HCT116 (cell line): ENCODE results near the gene HOXD8. TPM values are rescaled to one million over a fixed set of nuclear protein-coding genes. Genes with fewer than 3 reads are reported as not detected.

Experiments used
- ATAC-seq: fragments of 200-7000 bp; cut with Tn5 transposase; 2 replicates; pipeline ENCODE4 v1.9.1; 2020; ENCODE audit warnings: mild to moderate bottlenecking, moderate library complexity
- BruUV-seq: library from RNA; stranded (reverse); fragments of 400-500 nt; replicated peaks from 2 replicates; lab custom pipeline; 2021; lab: Mats Ljungman, UMichigan
- CTCF ChIA-PET: fragments of 300-600 bp; sonication (Branson Sonifier 250); formaldehyde crosslinking; loops from one replicate; lab custom pipeline; 2021; ENCODE audit warnings: antibody characterized with exemption; lab: Charles Lee
- POLR2A ChIA-PET: fragments of 300-600, 350-600 bp; sonication (Branson Sonifier 250); formaldehyde crosslinking; loops from one replicate; lab custom pipeline; 2021; ENCODE audit warnings: antibody characterized with exemption; lab: Charles Lee
- RAD21 ChIA-PET, 2 experiments: fragments of 300-600 bp; sonication (Branson Sonifier 250); formaldehyde crosslinking; loops; one replicate each; lab custom pipeline; 2023; ENCODE audit warnings: low total read pairs in 2 of 2; ENCODE audit not compliant: uncharacterized antibody in 2 of 2, unreplicated experiment in 2 of 2, low non-redundant PET in 1 of 2; lab: Charles Lee
- DNase-seq: peaks from one replicate; pipeline ENCODE4 v3.0.0-alpha.2; 2010; ENCODE audit warnings: low read depth, low spot score
- H2AFZ ChIP-seq: fragments of 200-600 bp; shearing (Covaris generic), sonication (generic); 2 replicates; pipeline ENCODE4 v1.6.1; 2017; ENCODE audit warnings: low read depth, mixed run types, mixed read lengths, antibody characterized with exemption, low read length; ENCODE audit not compliant: poor library complexity, severe bottlenecking
- H3K27ac ChIP-seq: 2 replicates; pipeline ENCODE4 v1.5.1; 2012; ENCODE audit warnings: low read depth, low read length
- H3K27me3 ChIP-seq: fragments of 200-600 bp; sonication (generic); 2 replicates; pipeline ENCODE4 v1.6.1; 2016; ENCODE audit warnings: mixed run types, low read length, mixed read lengths; ENCODE audit not compliant: insufficient read depth
- H3K36me3 ChIP-seq, 2 experiments: fragments of 200-500 bp in 1 of 2; fragments of 200-600 bp in 1 of 2; sonication (Bioruptor generic) in 1 of 2; sonication (generic) in 1 of 2; 2 replicates each; pipeline versions ENCODE4 v1.5.1 to v1.6.1; 2014 to 2016; ENCODE audit warnings: low read length in 2 of 2, inconsistent platforms in 1 of 2, mixed read lengths in 1 of 2, mixed run types in 1 of 2; ENCODE audit not compliant: insufficient read depth in 2 of 2, control insufficient read depth in 1 of 2
- H3K4me1 ChIP-seq, 2 experiments: fragments of 200-600 bp in 1 of 2; sonication (generic) in 1 of 2; 2 replicates each; pipeline versions ENCODE4 v1.5.1 to v1.6.1; 2012 to 2017; ENCODE audit warnings: low read length in 2 of 2, inconsistent platforms in 1 of 2, mild to moderate bottlenecking in 1 of 2, mixed read lengths in 1 of 2, mixed run types in 1 of 2, moderate library complexity in 1 of 2; ENCODE audit not compliant: insufficient read depth in 2 of 2, control insufficient read depth in 1 of 2
- H3K4me2 ChIP-seq: fragments of 200-600 bp; sonication (generic); 2 replicates; pipeline ENCODE4 v1.6.1; 2017; ENCODE audit warnings: mixed run types, low read length, mixed read lengths
- H3K4me3 ChIP-seq, 2 experiments: fragments of 200-600 bp in 1 of 2; sonication (generic) in 1 of 2; replicated peaks in 1 of 2; 2 replicates each; pipeline ENCODE4 v1.5.1; 2011 to 2016; ENCODE audit warnings: low read length in 2 of 2, control low read depth in 1 of 2, low read depth in 1 of 2, mild to moderate bottlenecking in 1 of 2, mixed read lengths in 1 of 2, mixed run types in 1 of 2
- H3K79me2 ChIP-seq: fragments of 200-600 bp; sonication (generic); 2 replicates; pipeline ENCODE4 v1.6.1; 2017; ENCODE audit warnings: mild to moderate bottlenecking, mixed run types, low read length, moderate library complexity, mixed read lengths; ENCODE audit not compliant: insufficient read depth
- H3K9ac ChIP-seq: fragments of 200-600 bp; sonication (generic); 2 replicates; pipeline ENCODE4 v1.6.1; 2016; ENCODE audit warnings: low read length, mixed read lengths
- H3K9me2 ChIP-seq: fragments of 200-600 bp; sonication (generic), shearing (Covaris generic); 2 replicates; pipeline ENCODE4 v1.6.1; 2017; ENCODE audit warnings: mixed run types, mild to moderate bottlenecking, moderate library complexity; ENCODE audit not compliant: insufficient read depth
- H3K9me3 ChIP-seq, 2 experiments: fragments of 200-500 bp in 1 of 2; fragments of 200-600 bp in 1 of 2; sonication (Bioruptor generic) in 1 of 2; sonication (generic) in 1 of 2; 2 replicates each; pipeline ENCODE4 v1.6.1; 2014 to 2017; ENCODE audit warnings: low read length in 2 of 2, mixed read lengths in 2 of 2, inconsistent platforms in 1 of 2, low read depth in 1 of 2, mild to moderate bottlenecking in 1 of 2, mixed run types in 1 of 2, moderate library complexity in 1 of 2; ENCODE audit not compliant: control insufficient read depth in 1 of 2, insufficient read depth in 1 of 2
- H4K20me1 ChIP-seq: fragments of 200-600 bp; sonication (generic), shearing (Covaris generic); 2 replicates; pipeline ENCODE4 v1.6.1; 2017; ENCODE audit warnings: mixed run types, mild to moderate bottlenecking, moderate library complexity; ENCODE audit not compliant: insufficient read depth
- EZH2 ChIP-seq: fragments of 200-600 bp; sonication (generic); IDR thresholded peaks from 2 replicates; pipeline ENCODE4 v1.6.1; 2017; ENCODE audit warnings: antibody characterized with exemption, mixed run types
- EZH2phosphoT487 ChIP-seq: fragments of 200-600 bp; IDR thresholded peaks from 2 replicates; pipeline ENCODE4 v1.6.1; 2018; ENCODE audit warnings: antibody characterized with exemption, borderline replicate concordance
- JUND ChIP-seq: IDR thresholded peaks from 2 replicates; pipeline ENCODE4 v1.6.1; 2012
- SP1 ChIP-seq: IDR thresholded peaks from 2 replicates; pipeline ENCODE4 v1.6.1; 2012; ENCODE audit warnings: low read depth
- intact Hi-C: fragments of 100-400 bp; cut with micrococcal nuclease; formaldehyde crosslinking; loops from 2 replicates; pipeline ENCODE4 v1.10.0; 2022
- total RNA-seq: library from RNA; stranded (reverse); gene quantifications from one replicate; pipeline ENCODE4 v1.2.1, GENCODE V29; 2021; ENCODE audit not compliant: unreplicated experiment

The HOXD8 gene
- total RNA-seq, 1 experiment from 2014 or later: 6.0 TPM

- Histone ChIP-seq H3K36me3 (no peaks in the 10 kb centered on the region), H2AFZ (no peak overlapping the region), H3K4me2 (no peak overlapping the region), H3K27me3 (no peaks in the 10 kb centered on the region), H3K27ac (no peak overlapping the region), H3K4me3 (no peak overlapping the region), H3K9me2 (no peaks in the 10 kb centered on the region), H4K20me1 (no peaks in the 10 kb centered on the region), H3K9ac (no peak overlapping the region), H3K4me1 (no peaks in the 10 kb centered on the region), H3K79me2 (no peaks in the 10 kb centered on the region), H3K9me3 (no peaks in the 10 kb centered on the region)
- ChIA-PET RAD21 (no interaction called here), POLR2A (no interaction called here), CTCF (interaction anchor here (1.0 kb wide), 1 partner anchor 577 kb away, joined by 3 read pairs; no protein-coding TSS in a partner anchor)
- TF ChIP-seq EZH2: no peak
- TF ChIP-seq JUND: no peak
- no peak for DNase-seq
- no TSS peak for BruUV-seq
- intact Hi-C loops: no loop called here
- no peak for ATAC-seq
Observed at GRCh38 chr2:176174382-176174823, 44.9 kb downstream of the HOXD8 start.

DNA sequence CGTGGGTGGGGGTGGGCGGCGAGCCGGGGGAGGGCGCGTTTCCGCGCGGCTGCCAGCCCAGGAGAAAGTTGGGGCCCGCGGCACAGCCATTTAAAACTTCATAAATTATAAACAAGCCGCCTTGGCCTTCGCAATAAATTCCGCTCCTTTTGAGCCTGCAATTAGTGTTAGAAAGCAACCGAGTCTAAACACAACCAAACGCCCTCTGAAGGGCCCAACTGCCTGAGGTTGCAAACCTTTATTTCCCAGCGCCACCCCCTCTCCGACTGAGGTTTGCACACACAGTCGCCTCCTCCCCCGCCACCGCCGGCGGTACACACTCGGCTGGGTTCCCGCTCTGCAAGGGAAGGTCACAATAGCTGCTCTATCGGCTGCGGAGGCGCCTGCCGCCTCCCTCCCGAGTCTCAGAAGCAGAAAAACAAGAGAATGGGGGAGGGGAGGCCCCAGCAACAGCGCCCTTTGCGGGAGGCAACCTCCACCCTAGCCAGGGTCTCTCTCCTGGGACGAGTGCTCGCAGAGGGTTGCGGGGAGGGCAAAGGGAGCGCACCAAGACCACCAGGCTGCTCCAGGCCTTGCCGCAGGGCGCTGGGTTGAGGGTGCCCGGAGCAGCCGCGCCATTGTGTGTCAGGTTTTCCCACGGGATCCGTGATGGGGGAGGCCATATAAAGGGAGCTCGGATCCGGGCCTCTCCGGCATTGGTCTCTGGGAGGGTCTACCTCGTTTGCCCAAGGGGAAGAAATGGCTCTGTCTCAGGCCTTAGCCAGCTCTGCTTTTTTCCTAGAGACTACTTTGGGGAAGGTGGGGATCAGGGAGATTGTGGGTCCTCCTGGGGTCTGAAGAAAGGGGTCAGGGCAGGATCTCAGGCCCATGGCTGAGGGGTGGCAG is 45.6 kb downstream of the HOXD8 start:
- no peak overlapping the region for H3K4me3 ChIP-seq
- ATAC-seq (no peak), DNase-seq (no peak)
- ChIA-PET POLR2A (no interaction called here), RAD21 (no interaction called here), CTCF (interaction anchor here (1.0 kb wide), 1 partner anchor 578 kb away, joined by 3 read pairs; no protein-coding TSS in a partner anchor)
- no peak overlapping the region for H3K9ac ChIP-seq
- H3K79me2 ChIP-seq: no peaks in the 10 kb centered on the region
- H3K4me1 ChIP-seq: no peaks in the 10 kb centered on the region
- H3K9me2 ChIP-seq: no peaks in the 10 kb centered on the region
- no peaks in the 10 kb centered on the region for H3K27me3 ChIP-seq
- intact Hi-C loops: no loop called here
- no peaks in the 10 kb centered on the region for H4K20me1 ChIP-seq
- H2AFZ ChIP-seq: no peak overlapping the region
- H3K27ac ChIP-seq: no peak overlapping the region
- H3K36me3 ChIP-seq: no peaks in the 10 kb centered on the region
- H3K4me2 ChIP-seq: no peak overlapping the region
- H3K9me3 ChIP-seq: no peaks in the 10 kb centered on the region
- no TSS peak for BruUV-seq
- TF ChIP-seq EZH2phosphoT487: no peak
- no peak for TF ChIP-seq SP1
